ENCODE data around the gene NRF1. TPM values are rescaled to one million over a fixed set of nuclear protein-coding genes. Genes with fewer than 3 reads are reported as not detected.

NRF1 gene
- total and polyA plus RNA-seq, 2 of the 13 experiments (the other 11 are each of a cell fraction or from before 2014, with no cell fraction given), result 9.3 to 10.1 TPM

DNA sequence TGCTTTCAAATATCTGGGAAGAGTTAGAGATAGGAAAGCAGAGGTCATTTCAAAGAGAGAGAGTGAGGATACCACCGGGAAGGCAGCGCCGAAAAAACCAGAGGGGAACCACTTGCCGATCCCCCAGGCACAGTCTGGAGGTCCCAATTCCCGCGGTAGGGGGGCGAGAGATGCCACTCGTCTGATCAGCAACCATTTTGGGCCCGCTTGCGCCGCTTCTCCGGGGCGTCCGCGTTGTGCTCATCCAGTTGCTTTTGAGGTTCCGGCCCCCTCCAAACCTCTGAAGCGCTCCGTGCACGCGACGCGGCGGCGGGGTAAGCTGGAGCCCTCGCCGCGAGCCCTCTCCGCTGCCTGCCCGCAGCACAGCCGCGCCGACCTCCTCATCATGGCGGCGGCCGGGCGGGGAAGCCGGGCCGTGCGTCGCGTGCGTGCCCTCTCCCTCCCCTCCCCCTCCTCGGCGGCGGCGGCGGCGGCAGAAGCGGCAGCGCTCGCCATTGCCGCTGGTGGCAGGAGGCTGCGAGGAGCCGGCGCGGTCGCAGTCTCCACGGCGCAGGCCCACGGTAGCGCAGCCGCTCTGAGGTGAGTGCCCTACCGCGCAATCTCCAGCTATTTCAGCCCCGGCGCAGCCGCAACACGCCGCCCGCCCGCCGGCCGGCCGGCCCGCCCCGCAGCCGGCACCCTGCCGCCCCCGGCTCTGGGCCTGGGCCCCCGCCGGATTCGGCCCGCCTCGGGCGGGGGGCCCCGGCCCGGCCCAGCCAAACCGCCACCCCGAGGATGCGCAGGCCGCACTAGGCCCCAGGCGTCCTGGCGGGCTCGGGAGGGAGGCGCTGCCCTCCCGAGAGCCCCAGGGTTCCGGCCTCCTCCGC is at the start of gene NRF1 (continued):
- TF ChIP-seq ZNF713 (CRISPR knock-in tag; IDR thresholded peaks at IDR 0.05) (no peak), ZSCAN20 (CRISPR knock-in tag; IDR thresholded peaks at IDR 0.05; ENCODE audit: borderline replicate concordance) (0 out of 2 replicates have a peak, but pooled peaks have one; percentile 18), NFKB2 (CRISPR knock-in tag; IDR thresholded peaks at IDR 0.05; ENCODE audit: borderline replicate concordance) (peak; percentile 92; the same call in 1 of the 2 replicates), ZFP62 (CRISPR knock-in tag; IDR thresholded peaks at IDR 0.05) (no peak), TBP (CRISPR knock-in tag; IDR thresholded peaks at IDR 0.05) (no peak; the same call in 1 of the 2 replicates), KDM4B (CRISPR knock-in tag; IDR thresholded peaks at IDR 0.05) (no peak), ZNF841 (CRISPR knock-in tag; IDR thresholded peaks at IDR 0.05; ENCODE audit: borderline replicate concordance) (peak; percentile 59; the same call in 1 of the 2 replicates), NFKBIZ (CRISPR knock-in tag; IDR thresholded peaks at IDR 0.05) (no peak), KDM1A (CRISPR knock-in tag; IDR thresholded peaks at IDR 0.05) (no peak; the same call in 1 of the 2 replicates), ZNF3 (CRISPR knock-in tag; IDR thresholded peaks at IDR 0.05) (no peak), SSRP1 (CRISPR knock-in tag; IDR thresholded peaks at IDR 0.05) (no peak), ZNF160 (CRISPR knock-in tag; IDR thresholded peaks at IDR 0.05) (no peak; the same call in 1 of the 2 replicates), JUN (CRISPR knock-in tag; IDR thresholded peaks at IDR 0.05) (no peak), TP53 (CRISPR knock-in tag; conservative IDR thresholded peaks at IDR 0.05) (no peak), SIX4 (CRISPR knock-in tag; IDR thresholded peaks at IDR 0.05) (no peak), MIER2 (CRISPR knock-in tag; IDR thresholded peaks at IDR 0.05) (no peak), ZNF205 (CRISPR knock-in tag; IDR thresholded peaks at IDR 0.05) (no peak), ZFAT (CRISPR knock-in tag; conservative IDR thresholded peaks at IDR 0.05) (no peak), ELF3 (CRISPR knock-in tag; IDR thresholded peaks at IDR 0.05) (peak; percentile 75), POLR2G (IDR thresholded peaks at IDR 0.05; ENCODE audit: low read depth, low read length) (peak; percentile 94), SKI (IDR thresholded peaks at IDR 0.05; ENCODE audit: partially characterized antibody) (peak; percentile 72), ZNF724P (CRISPR knock-in tag; IDR thresholded peaks at IDR 0.05; ENCODE audit: borderline replicate concordance) (peak; percentile 71; the same call in 1 of the 2 replicates), RAD51 (IDR thresholded peaks at IDR 0.05; ENCODE audit: borderline replicate concordance) (no peak), ZNF543 (CRISPR knock-in tag; IDR thresholded peaks at IDR 0.05) (no peak; the same call in 1 of the 2 replicates)
- TF ChIP-seq, protein P1, sequence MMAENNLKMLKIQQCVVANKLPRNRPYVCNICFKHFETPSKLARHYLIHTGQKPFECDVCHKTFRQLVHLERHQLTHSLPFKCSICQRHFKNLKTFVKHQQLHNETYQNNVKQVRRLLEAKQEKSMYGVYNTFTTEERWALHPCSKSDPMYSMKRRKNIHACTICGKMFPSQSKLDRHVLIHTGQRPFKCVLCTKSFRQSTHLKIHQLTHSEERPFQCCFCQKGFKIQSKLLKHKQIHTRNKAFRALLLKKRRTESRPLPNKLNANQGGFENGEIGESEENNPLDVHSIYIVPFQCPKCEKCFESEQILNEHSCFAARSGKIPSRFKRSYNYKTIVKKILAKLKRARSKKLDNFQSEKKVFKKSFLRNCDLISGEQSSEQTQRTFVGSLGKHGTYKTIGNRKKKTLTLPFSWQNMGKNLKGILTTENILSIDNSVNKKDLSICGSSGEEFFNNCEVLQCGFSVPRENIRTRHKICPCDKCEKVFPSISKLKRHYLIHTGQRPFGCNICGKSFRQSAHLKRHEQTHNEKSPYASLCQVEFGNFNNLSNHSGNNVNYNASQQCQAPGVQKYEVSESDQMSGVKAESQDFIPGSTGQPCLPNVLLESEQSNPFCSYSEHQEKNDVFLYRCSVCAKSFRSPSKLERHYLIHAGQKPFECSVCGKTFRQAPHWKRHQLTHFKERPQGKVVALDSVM (CRISPR knock-in tag; IDR thresholded peaks at IDR 0.05), result peak; percentile 63
- TF ChIP-seq, protein P2, sequence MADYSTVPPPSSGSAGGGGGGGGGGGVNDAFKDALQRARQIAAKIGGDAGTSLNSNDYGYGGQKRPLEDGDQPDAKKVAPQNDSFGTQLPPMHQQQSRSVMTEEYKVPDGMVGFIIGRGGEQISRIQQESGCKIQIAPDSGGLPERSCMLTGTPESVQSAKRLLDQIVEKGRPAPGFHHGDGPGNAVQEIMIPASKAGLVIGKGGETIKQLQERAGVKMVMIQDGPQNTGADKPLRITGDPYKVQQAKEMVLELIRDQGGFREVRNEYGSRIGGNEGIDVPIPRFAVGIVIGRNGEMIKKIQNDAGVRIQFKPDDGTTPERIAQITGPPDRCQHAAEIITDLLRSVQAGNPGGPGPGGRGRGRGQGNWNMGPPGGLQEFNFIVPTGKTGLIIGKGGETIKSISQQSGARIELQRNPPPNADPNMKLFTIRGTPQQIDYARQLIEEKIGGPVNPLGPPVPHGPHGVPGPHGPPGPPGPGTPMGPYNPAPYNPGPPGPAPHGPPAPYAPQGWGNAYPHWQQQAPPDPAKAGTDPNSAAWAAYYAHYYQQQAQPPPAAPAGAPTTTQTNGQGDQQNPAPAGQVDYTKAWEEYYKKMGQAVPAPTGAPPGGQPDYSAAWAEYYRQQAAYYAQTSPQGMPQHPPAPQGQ (CRISPR knock-in tag; IDR thresholded peaks at IDR 0.05; ENCODE audit: borderline replicate concordance), result no peak
- TF ChIP-seq, protein P3, sequence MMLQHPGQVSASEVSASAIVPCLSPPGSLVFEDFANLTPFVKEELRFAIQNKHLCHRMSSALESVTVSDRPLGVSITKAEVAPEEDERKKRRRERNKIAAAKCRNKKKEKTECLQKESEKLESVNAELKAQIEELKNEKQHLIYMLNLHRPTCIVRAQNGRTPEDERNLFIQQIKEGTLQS (CRISPR knock-in tag; IDR thresholded peaks at IDR 0.05), result 0 out of 2 replicates have a peak, but pooled peaks have one; percentile 40
- TF ChIP-seq, protein P4, sequence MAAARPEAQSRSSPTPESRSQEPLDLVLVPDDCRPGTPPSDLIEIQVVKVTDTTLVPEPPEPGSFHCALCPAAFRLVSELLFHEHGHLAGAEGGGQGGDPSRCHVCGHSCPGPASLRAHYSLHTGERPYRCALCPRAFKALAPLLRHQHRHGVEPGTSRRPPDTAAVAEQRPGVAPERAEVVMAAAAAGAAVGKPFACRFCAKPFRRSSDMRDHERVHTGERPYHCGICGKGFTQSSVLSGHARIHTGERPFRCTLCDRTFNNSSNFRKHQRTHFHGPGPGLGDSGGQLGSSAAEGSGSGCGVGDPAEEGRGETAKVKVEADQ (CRISPR knock-in tag; IDR thresholded peaks at IDR 0.05; ENCODE audit: borderline replicate concordance), result peak; percentile 67; the same call in 1 of the 2 replicates
